ENCODE measurements around the gene SDF2L1. TPM values are rescaled to one million over a fixed set of nuclear protein-coding genes. Genes with fewer than 3 reads are reported as not detected.

SDF2L1 gene
- total RNA-seq, 1 donor from 2014 or later: 4.3 TPM

DNA sequence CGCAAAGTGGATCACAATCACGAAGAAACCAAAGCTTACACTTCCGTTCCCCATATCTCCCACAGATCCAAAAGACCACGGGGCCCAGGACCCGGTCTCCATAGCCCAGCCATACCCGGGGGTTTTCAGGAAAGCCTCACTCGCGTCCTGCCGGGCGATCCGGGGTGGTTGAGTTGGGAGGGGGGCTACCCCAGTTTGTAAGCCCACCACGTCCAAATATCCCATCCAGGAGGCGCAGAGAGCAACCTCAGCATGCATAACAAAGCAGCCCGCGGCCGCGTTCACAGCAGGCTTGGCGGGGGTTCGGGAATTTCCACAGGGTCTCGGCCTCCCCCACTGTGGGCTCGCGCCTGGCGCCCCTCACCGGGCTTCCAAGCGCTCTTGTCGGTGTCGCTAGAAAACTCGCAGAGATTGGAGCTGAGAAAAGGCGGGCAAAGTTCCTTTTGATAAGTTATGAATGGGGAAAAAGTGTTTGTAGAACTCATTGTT is 9.5 kb downstream of the SDF2L1 start:
- peaks cover 12% of the 10 kb centered on the region for H3K27me3 Mint-ChIP-seq (ENCODE audit: insufficient read depth, low read depth)
- peak overlapping the region; percentile 93 for H3K4me3 Mint-ChIP-seq
- Histone ChIP-seq H3K9me3 (ENCODE audit: low read depth) (no peaks in the 10 kb centered on the region), H3K36me3 (no peaks in the 10 kb centered on the region), H3K27ac (peak overlapping the region; percentile 22), H2AFZ (replicated peaks) (peak overlapping the region; percentile 90), H3F3A (ENCODE audit: low read depth) (peaks cover 55% of the 10 kb centered on the region), H3K4me2 (peak overlapping the region; percentile 92), H3K27me3 (no peaks in the 10 kb centered on the region), H4K20me1 (ENCODE audit: low read depth) (peaks cover 25% of the 10 kb centered on the region), H3K4me1 (peaks cover 20% of the 10 kb centered on the region), H3K4me3 (peak overlapping the region; percentile 72), H3K79me2 (ENCODE audit: low read depth) (peaks cover 25% of the 10 kb centered on the region), H3K9ac (peak overlapping the region; percentile 40)
- H3K4me1 Mint-ChIP-seq: peaks cover 28% of the 10 kb centered on the region
- H3K9me3 Mint-ChIP-seq: no peaks in the 10 kb centered on the region
- DNase-seq (ENCODE audit: low spot score): peak; percentile 71
- H3K27ac Mint-ChIP-seq: peak overlapping the region; percentile 96
- peaks cover 5% of the 10 kb centered on the region for H3K36me3 Mint-ChIP-seq
- no peak for TF ChIP-seq EZH2 (IDR thresholded peaks at IDR 0.05)
- TF ChIP-seq EZH2phosphoT487 (IDR thresholded peaks at IDR 0.05): no peak
- TF ChIP-seq, protein P1, sequence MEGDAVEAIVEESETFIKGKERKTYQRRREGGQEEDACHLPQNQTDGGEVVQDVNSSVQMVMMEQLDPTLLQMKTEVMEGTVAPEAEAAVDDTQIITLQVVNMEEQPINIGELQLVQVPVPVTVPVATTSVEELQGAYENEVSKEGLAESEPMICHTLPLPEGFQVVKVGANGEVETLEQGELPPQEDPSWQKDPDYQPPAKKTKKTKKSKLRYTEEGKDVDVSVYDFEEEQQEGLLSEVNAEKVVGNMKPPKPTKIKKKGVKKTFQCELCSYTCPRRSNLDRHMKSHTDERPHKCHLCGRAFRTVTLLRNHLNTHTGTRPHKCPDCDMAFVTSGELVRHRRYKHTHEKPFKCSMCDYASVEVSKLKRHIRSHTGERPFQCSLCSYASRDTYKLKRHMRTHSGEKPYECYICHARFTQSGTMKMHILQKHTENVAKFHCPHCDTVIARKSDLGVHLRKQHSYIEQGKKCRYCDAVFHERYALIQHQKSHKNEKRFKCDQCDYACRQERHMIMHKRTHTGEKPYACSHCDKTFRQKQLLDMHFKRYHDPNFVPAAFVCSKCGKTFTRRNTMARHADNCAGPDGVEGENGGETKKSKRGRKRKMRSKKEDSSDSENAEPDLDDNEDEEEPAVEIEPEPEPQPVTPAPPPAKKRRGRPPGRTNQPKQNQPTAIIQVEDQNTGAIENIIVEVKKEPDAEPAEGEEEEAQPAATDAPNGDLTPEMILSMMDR (IDR thresholded peaks at IDR 0.05): no peak

DNA sequence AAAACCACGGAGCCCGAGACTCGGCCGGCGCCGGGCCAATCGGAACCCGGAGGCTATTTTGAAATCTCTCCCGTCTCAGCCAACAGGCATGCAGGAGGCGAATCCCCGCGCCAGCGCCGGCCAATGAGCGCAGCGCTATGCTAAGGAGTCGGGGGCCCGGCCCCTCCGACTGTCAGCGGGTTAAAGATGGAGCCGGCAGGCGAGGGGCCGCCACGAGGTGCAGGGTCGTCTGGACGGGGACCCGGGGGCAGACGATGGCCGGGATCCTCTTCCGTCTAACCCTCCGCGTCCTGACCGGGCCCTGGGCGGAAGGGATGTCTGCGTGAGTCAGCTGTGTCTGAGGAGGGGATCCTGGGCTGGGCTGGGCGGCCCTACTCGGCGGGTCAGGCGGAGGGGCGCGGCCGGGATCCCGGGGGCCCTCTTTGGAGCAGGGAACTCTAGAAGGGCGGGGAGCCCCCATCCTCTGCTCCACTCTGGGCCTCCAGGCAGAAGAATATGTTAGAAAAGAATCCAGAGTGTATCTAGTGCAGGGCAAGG is 10.0 kb downstream of the SDF2L1 start:
- H3K9me3 ChIP-seq (ENCODE audit: low read depth): no peaks in the 10 kb centered on the region
- H3K36me3 ChIP-seq: no peaks in the 10 kb centered on the region
- peak overlapping the region; percentile 22 for H3K9ac ChIP-seq
- peak overlapping the region; percentile 90 for H2AFZ ChIP-seq (replicated peaks)
- no peaks in the 10 kb centered on the region for H3K9me3 Mint-ChIP-seq
- H3K4me1 Mint-ChIP-seq: peaks cover 29% of the 10 kb centered on the region
- H3K79me2 ChIP-seq (ENCODE audit: low read depth): peaks cover 25% of the 10 kb centered on the region
- DNase-seq (ENCODE audit: low spot score): peak; percentile 96
- peak overlapping the region; percentile 6 for H3K27ac ChIP-seq
- no peaks in the 10 kb centered on the region for H3K27me3 ChIP-seq
- peaks cover 60% of the 10 kb centered on the region for H3F3A ChIP-seq (ENCODE audit: low read depth)
- H3K27me3 Mint-ChIP-seq (ENCODE audit: insufficient read depth, low read depth): peaks cover 12% of the 10 kb centered on the region
- H3K4me1 ChIP-seq: peaks cover 20% of the 10 kb centered on the region
- peak overlapping the region; percentile 72 for H3K4me3 ChIP-seq
- H3K27ac Mint-ChIP-seq: peak overlapping the region; percentile 96
- TF ChIP-seq, protein P1 (IDR thresholded peaks at IDR 0.05): no peak
- TF ChIP-seq EZH2 (IDR thresholded peaks at IDR 0.05) (no peak), EZH2phosphoT487 (IDR thresholded peaks at IDR 0.05) (no peak)
- peak overlapping the region; percentile 93 for H3K4me3 Mint-ChIP-seq
- peak overlapping the region; percentile 92 for H3K4me2 ChIP-seq
- H3K36me3 Mint-ChIP-seq: peaks cover 5% of the 10 kb centered on the region
- H4K20me1 ChIP-seq (ENCODE audit: low read depth): peaks cover 29% of the 10 kb centered on the region

DNA sequence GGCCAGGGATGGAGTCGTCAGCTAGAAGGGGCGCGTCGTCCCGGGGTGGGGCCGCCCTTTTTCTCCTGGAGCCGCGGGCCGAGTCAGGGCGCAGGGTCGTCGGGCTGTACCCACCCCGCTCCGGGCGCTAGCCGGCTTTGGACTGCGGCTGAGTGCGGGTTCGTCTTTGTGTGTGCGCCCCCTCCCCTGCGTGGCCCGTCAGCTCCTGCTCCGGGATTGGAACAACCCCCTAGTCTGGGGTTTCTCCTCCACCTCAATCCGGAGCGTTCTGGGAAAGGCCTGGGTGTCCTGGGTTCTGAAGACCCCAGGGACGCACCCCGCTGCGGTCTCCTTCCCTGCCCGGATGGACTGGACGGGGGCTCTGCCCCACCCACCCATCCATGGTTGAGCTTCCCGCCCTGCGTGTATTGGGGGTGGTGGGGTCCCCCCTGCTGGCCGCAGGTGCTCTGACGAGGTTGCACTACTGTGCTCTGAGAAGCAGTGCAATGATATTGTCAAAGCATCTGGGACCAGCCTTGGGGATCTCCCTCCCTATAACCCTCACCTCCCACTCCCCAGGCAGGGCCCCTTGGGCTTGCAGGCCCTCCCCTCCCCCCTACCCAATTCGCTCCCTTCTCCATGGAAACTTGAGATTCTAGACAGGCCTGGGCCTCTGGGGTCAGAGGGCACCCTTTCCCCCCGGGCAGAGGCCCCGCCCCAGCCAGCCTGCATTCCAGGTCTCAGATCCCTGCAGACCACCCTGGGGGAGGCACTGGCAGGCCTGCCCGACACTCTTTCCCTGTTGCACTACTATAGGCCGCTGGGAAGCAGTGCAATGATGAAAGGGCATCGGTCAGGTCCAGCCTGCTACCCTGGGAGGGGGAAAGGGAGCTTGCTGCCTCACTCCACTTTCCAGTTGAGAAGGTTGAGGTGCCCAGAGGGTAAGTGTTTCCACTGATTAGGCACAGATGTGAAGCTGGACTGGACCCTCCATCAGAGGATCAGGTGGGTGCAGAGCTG is 10.7 kb downstream of the SDF2L1 start:
- peak overlapping the region; percentile 6 for H3K27ac ChIP-seq

More for the DNA sequence above, 10.7 kb downstream of the SDF2L1 start:
- Histone ChIP-seq H3K36me3 (no peaks in the 10 kb centered on the region), H2AFZ (replicated peaks) (no peak overlapping the region), H3K4me1 (peaks cover 20% of the 10 kb centered on the region), H3K79me2 (ENCODE audit: low read depth) (peaks cover 25% of the 10 kb centered on the region), H3K9ac (peak overlapping the region; percentile 22), H3K27me3 (no peaks in the 10 kb centered on the region), H4K20me1 (ENCODE audit: low read depth) (peaks cover 30% of the 10 kb centered on the region), H3K4me3 (peak overlapping the region; percentile 72), H3F3A (ENCODE audit: low read depth) (peaks cover 68% of the 10 kb centered on the region), H3K9me3 (ENCODE audit: low read depth) (no peaks in the 10 kb centered on the region), H3K4me2 (peak overlapping the region; percentile 92)
- Mint-ChIP-seq H3K4me1 (peaks cover 30% of the 10 kb centered on the region), H3K27me3 (ENCODE audit: insufficient read depth, low read depth) (peaks cover 12% of the 10 kb centered on the region), H3K27ac (no peak overlapping the region), H3K9me3 (no peaks in the 10 kb centered on the region), H3K36me3 (peaks cover 5% of the 10 kb centered on the region), H3K4me3 (peak overlapping the region; percentile 93)
- DNase-seq (ENCODE audit: low spot score): peak; percentile 92
- no peak for TF ChIP-seq EZH2 (IDR thresholded peaks at IDR 0.05)

Measured in neural progenitor cell (in vitro differentiated cells).